Activated CD4-positive, alpha-beta T cell treated with anti-CD3 and anti-CD28 coated beads, Interleukin-2, amount 50 U/mL, for 48 hours (primary cell): ENCODE data around the gene TESK2.

ENCODE experiments used
- DNase-seq, 2 experiments: peaks; one replicate each; pipeline ENCODE4 v3.0.0-alpha.2; 2020

TESK2 gene

DNA sequence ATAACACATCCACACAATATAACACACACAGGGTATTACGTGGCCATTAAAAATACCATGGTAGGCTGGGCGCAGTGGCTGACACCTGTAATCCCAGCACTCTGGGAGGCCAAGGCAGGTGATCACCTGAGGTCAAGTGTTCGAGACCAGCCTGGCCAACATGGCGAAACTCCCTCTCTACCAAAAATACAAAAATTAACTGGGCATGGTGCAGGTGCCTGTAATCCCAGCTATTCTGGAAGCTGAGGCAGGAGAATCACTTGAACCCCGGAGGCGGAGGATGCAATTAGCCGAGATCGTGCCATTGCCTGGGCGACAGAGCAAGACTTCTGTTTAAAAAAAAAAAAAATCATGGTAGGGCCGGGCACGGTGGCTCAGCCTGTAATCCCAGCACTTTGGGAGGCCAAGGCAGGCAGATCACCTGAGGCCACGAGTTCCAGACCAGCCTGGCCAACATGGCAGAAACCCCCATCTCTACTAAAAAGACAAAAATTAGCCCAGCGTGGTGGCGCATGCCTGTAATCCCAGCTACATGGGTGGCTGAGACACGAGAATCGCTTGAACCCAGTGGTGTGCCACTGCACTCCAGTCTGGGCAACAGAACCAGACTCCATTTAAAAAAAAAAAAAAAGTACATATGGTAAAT, 188.3 kb downstream of the TESK2 start:
- no peak for DNase-seq

- no peak for DNase-seq
These were observed 190.3 kb downstream of the TESK2 start for GRCh38 chr1:45300669-45300997.

DNA sequence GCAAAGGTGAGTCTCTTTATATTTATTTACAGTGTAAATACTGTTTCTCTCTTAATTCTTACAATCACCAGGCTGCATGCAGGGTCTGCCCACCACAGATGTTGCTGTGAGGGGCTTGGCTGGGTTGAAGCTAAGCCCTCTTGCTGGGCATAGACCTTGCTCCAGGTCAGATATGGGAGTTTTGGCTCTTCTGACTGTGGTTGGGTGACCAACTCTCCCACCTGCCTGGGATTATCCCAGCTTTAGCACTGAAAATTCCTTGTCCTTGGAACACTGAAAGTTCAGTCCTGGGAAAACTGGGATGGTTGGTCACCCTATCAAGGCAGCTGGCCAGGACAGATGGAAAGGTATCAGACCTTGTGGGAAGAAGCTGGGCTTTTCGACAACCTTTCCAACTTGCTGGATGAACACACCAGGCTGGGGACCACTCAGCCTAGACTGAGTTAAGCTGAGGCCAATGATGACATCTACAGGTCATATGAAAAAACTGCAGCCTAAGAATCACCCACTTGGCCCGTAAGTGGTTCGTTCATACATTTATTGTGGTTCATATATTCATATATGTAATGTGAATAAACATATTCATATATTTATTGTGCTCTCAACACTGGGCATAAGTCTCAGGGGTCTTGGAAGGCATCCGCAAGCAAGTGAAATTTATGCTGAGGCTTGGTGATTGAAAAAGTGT, 190.8 kb downstream of the TESK2 start:
- peak; percentile 22 to 44 for DNase-seq

GRCh38 chr1:45299296-45299695, 191.7 kb downstream of the TESK2 start:
- DNase-seq, result no peak

- DNase-seq, result no peak
These were observed 193.2 kb downstream of the TESK2 start for GRCh38 chr1:45297666-45298356.
